ENCODE data around the gene BCL2A1.

DNA sequence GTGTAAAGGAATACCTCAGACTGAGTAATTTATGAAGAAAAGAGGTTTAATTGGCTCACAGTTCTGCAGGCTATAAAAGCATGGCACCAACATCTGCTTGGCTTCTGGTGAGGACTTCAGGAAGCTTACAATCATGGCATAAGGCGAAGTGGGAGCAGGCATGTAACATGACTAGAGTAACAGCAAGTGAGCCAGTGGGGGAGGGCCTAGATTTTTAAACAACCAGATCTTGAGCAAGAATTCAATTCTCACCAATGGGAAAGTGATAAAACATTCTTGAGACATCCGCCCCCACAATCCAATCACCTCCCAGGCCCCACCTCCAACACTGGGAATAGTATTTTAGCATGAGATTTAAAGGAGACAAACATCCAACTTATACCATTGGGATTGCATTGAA is 44.2 kb upstream of the BCL2A1 start:
- TF ChIP-seq, protein P1, sequence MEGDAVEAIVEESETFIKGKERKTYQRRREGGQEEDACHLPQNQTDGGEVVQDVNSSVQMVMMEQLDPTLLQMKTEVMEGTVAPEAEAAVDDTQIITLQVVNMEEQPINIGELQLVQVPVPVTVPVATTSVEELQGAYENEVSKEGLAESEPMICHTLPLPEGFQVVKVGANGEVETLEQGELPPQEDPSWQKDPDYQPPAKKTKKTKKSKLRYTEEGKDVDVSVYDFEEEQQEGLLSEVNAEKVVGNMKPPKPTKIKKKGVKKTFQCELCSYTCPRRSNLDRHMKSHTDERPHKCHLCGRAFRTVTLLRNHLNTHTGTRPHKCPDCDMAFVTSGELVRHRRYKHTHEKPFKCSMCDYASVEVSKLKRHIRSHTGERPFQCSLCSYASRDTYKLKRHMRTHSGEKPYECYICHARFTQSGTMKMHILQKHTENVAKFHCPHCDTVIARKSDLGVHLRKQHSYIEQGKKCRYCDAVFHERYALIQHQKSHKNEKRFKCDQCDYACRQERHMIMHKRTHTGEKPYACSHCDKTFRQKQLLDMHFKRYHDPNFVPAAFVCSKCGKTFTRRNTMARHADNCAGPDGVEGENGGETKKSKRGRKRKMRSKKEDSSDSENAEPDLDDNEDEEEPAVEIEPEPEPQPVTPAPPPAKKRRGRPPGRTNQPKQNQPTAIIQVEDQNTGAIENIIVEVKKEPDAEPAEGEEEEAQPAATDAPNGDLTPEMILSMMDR (conservative IDR thresholded peaks at IDR 0.05; ENCODE audit: low read depth, low read length): no peak
- TF ChIP-seq RAD21 (IDR thresholded peaks at IDR 0.05; ENCODE audit: low read length): no peak
- no peak for TF ChIP-seq RCOR1 (IDR thresholded peaks at IDR 0.05; ENCODE audit: insufficient replicate concordance, low read length)
- TF ChIP-seq POLR2A (IDR thresholded peaks at IDR 0.05; ENCODE audit: low read depth, low read length): no peak
- no peak for TF ChIP-seq CEBPB (IDR thresholded peaks at IDR 0.05; ENCODE audit: low read depth, low read length)
- no peak for TF ChIP-seq BHLHE40 (IDR thresholded peaks at IDR 0.05; ENCODE audit: low read depth, low read length)

Data from IMR-90 (cell line).